Kidney capillary endothelial cell (primary cell): ENCODE results near the gene C2CD2L.
A peak's percentile ranks its signal among the peaks of the same experiment; 100 is the strongest.
"Not testable (repeated sequence)": the region's sequence is repeated elsewhere in the genome, so short reads cannot be mapped to it uniquely, and the experiment has no call there.

Source experiments
- DNase-seq: peaks from one replicate; pipeline ENCODE4 v3.0.0-alpha.2; 2018; ENCODE audit warnings: low spot score

Gene C2CD2L

GRCh38 chr11:119106564-119107537 lies at the start of gene C2CD2L:
Gene C2CD2L, plus strand, starts transcription at chr11:119107344. Its CDS starts 398 bp downstream, at chr11:119107742.
- no peak for DNase-seq

- DNase-seq: not testable (repeated sequence)
Measured at GRCh38 chr11:119059128-119059527, 48.0 kb upstream of the C2CD2L start.

DNA sequence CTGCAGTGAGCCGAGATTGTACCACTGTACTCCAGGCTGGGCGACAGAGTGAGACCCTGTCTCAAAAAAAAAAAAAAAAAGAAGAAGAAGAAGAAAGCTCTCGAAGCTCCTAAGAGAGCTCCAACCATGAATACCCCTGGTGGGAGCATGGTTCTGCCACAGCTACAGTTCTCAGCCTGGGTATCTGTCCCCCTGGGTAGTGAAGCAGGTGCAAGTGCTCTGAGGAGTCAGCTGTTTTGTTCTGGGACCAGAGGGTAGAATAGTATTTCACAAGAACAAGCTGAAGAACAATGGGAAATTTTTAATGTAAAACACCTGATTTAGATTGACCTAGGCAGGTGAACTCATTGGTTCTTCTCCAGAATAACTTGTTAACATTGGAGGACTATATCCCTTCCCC lies 45.9 kb upstream of the C2CD2L start:
- DNase-seq: no peak

DNA sequence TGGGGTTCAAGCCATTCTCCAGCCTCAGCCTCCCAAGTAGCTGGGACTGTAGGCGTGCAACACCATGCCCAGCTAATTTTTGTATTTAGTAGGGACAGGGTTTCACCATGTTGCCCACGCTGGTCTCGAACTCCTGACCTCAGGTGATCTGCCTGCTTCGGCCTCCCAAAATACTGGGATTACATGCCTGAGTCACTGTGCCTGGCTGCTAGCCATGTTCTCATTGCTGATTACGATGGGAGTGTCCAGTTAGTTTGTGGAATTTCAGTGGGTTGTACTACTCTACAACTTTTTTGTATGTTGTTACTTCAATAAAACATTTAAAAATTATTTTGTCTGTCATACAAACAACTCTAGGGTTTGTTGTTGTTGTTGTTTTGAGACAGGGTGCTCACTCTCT lies 44.4 kb upstream of the C2CD2L start:
- no peak for DNase-seq

DNA sequence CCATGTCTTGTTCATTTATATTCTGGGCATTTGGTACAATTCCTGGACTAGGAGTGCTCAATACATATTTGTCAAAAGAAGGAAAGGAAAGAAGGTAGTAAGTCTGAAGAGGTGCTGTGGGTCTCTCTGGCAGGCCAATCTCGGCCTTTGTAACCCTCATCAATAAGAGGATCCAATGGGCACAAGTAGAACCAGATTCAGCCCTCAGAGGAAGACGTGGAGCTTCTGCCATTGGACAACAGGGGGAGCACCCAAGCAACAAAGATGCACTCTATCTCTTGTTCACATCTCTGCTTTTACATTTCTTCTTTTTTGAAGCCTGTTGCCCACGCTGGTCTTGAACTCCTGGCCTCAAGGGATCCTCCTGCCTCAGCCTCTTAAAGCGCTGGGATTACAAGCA lies 41.8 kb upstream of the C2CD2L start:
- DNase-seq: no peak

DNA sequence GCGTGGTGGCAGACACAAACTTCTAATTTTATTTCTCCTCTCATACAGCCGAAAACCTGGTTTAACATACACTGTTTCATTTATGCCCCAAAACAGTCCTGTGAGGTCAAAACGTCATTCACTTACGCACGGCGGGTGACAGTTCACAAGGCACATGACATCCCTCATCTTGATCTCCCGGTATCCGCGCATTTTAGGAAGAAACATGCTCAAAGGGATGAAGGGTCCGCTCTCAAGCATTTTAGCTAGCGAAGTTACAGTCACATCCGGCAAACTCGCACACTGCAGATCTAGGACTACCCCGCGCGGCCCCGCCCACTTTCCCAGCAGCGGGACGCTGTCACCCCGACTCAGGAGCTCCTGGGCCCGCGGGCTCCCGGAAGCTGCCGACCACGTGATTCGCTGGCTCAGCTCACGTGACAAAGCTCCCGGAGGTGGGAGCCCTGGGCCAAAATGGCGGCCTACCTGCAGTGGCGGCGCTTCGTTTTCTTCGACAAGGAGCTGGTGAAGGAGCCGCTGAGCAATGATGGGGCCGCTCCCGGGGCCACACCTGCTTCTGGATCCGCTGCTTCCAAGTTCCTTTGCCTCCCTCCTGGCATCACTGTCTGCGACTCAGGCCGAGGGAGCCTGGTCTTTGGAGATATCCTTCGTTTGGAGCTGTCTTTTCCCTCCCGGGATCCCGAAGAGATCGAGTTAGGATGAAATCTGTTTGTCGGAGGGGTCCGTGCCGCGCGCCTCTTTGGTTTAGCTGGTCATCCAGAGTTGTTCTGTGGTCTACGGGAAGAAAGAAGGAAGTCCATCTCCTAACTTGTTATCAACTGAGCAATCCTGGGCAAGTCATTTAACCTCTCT lies 39.5 kb upstream of the C2CD2L start, which contains the start of gene VPS11:
VPS11 (plus strand) TSS at position 448 of the 852 bp plus-strand sequence; CDS start at position 454, 6 bp downstream.
- DNase-seq: peak; percentile 94

DNA sequence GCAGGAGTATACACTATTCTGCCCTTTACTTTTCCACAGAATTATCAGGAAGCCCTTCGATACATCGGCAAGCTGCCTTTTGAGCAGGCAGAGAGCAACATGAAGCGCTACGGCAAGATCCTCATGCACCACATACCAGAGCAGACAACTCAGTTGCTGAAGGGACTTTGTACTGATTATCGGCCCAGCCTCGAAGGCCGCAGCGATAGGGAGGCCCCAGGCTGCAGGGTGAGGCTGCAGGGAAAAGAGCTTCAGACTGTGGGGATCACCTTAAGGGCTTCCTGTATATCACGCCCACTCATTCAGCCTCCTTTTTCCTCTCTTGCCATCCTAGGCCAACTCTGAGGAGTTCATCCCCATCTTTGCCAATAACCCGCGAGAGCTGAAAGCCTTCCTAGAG lies 29.3 kb upstream of the C2CD2L start:
- no peak for DNase-seq

DNA sequence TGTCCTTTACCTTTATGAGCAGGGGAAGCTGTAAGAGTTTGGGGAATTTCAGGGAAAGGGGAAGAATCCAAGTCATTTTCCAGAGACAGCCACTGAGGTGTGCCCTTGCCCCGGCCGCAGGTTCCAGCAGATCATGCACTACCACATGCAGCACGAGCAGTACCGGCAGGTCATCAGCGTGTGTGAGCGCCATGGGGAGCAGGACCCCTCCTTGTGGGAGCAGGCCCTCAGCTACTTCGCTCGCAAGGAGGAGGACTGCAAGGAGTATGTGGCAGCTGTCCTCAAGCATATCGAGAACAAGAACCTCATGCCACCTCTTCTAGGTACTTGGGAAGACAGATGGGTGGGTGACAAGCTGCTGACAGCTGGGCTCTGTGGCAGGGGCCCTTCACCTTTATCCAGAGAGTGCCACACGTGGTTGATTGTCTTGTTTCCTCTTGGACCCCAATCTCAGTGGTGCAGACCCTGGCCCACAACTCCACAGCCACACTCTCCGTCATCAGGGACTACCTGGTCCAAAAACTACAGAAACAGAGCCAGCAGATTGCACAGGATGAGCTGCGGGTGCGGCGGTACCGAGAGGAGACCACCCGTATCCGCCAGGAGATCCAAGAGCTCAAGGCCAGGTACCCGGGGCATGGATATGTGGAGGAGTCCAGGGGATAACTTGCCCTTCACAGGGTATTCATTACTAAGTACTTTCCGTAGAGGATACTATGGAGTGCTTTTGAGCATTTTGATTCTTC lies 28.3 kb upstream of the C2CD2L start:
- no peak for DNase-seq

DNA sequence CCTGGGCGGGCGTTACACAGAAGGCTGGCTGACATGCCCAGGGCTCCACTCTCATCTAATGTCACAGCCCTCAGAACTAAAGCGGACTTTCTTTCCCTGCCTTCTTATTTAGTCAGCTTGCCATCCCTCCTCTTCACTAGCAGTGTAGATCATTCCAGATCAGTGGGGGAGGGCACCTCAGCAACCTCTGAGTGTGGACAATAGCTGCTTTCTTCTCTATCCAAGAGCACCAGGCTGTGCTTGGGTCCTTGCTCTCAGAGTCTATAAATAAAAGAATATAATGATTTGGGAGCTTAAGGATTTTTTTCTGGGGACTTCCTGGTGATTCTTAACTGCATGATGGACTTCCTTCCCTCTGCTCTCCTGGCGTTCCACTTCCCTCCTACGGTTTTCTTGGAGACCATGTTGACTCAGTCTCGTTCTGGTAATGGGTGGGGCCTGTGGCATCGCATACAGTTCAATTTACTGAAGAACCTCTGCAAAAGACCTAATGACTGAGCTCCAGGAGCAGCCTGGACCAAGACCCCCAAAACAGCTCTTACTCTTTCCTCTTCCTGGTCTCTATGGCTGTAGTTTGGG lies 25.4 kb upstream of the C2CD2L start:
- no peak for DNase-seq

- peak; percentile 83 for DNase-seq
Measured at GRCh38 chr11:119084663-119085436, 22.3 kb upstream of the C2CD2L start, which contains the start of gene HMBS. Gene HMBS, plus strand, starts transcription at chr11:119084881. Its CDS starts 153 bp downstream, at chr11:119085034.

GRCh38 chr11:119085437-119085847 lies 21.7 kb upstream of the C2CD2L start:
- DNase-seq: no peak

GRCh38 chr11:119087123-119087522 lies 20.0 kb upstream of the C2CD2L start:
- DNase-seq: no peak

DNA sequence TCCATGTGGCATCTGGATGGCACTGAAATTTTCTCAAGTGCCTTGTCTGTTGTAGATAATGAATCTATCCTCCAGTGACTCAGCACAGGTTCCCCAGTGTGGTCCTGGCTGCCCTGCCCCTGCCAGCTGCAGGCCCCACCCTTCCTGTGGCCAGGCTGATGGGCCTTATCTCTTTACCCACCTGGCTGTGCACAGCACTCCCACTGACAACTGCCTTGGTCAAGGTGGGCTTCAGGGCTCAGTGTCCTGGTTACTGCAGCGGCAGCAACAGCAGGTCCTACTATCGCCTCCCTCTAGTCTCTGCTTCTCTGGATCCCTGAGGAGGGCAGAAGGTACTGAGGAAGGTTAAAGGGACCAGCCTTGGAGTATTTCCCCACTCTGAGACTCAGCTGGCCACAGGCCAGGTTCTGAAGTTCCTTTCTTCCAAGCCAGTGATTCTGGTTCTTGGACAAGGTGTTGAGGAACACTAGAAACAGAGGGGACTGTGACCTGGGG lies 19.4 kb upstream of the C2CD2L start:
- DNase-seq: no peak

GRCh38 chr11:119088406-119088805 lies 18.7 kb upstream of the C2CD2L start:
- DNase-seq: no peak

- DNase-seq: no peak
Measured at GRCh38 chr11:119089319-119089718, 17.8 kb upstream of the C2CD2L start.

GRCh38 chr11:119091178-119091577 lies 16.0 kb upstream of the C2CD2L start:
- no peak for DNase-seq

DNA sequence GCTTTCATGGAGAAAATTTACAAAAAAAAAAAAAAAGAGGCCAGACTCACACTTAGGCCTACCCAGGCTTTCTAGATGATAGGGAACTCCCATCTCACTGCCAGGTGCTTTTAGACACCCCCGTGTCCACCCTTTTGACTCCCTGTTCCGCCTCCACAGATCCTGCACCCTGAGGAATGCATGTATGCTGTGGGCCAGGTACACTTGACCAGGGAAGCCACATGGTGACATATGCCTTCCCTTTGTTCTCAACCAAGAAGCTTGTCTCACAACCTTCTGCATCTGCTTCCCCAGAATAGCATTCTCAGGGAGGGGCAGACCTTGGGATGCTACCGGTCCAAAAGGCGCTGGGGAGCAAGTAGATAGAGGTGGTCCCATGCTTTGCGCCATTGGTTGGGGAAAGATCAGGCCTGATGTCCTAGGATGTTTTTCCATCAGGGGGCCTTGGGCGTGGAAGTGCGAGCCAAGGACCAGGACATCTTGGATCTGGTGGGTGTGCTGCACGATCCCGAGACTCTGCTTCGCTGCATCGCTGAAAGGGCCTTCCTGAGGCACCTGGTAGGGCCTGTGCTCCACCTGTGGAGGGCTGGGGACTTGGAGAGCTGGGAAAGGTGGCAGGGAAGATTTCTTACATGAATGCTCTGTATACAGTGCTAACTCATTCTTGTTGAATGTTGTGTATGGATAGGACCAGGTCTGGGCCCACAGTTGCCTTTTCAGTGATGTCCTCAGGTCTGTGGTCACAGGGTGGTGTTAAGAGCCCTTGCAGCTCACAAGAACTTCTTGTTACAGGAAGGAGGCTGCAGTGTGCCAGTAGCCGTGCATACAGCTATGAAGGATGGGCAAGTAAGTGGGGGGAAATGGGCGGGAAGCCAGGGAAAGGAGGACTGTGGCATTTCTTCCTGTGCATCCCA lies 14.9 kb upstream of the C2CD2L start:
- DNase-seq: no peak

DNA sequence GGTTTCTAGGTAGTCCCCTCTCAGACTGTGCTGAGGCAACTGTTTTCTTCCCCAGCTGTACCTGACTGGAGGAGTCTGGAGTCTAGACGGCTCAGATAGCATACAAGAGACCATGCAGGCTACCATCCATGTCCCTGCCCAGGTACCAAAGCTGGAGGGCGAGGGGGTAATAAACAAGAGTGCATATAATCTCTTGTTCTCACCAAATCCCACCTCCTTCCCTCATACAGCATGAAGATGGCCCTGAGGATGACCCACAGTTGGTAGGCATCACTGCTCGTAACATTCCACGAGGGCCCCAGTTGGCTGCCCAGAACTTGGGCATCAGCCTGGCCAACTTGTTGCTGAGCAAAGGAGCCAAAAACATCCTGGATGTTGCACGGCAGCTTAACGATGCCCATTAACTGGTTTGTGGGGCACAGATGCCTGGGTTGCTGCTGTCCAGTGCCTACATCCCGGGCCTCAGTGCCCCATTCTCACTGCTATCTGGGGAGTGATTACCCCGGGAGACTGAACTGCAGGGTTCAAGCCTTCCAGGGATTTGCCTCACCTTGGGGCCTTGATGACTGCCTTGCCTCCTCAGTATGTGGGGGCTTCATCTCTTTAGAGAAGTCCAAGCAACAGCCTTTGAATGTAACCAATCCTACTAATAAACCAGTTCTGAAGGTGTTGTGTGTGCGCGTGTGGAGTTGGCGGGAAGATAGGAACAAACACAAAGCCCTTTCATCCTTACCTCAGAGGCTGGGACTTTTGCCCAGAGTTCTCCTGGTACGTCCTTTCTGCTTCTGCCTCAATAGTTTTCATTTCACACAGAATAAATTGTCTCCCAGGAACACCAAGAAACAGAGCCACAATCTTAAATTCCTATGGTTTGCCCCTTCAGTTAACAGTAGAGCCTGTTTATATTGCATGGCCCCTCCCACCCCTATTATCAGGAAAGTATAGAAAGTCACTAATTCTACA lies 14.0 kb upstream of the C2CD2L start:
- DNase-seq: no peak
